Common myeloid progenitor, CD34-positive (primary cell): ENCODE measurements around the gene AHI1.

Experiments used
- CTCF ChIA-PET: fragments of 350-600 bp; sonication (Branson Sonifier 250); formaldehyde crosslinking; loops from one replicate; lab custom pipeline; 2021; ENCODE audit warnings: antibody characterized with exemption; lab: Charles Lee
- POLR2A ChIA-PET: fragments of 350-600 bp; sonication (Branson Sonifier 250); formaldehyde crosslinking; loops from one replicate; lab custom pipeline; 2021; ENCODE audit warnings: antibody characterized with exemption; lab: Charles Lee
- DNase-seq, 3 donors: peaks; one replicate each; pipeline versions ENCODE4 v3.0.0 to v3.0.0-alpha.2; 2013
- H3K27ac ChIP-seq, 2 experiments: 1 replicate in 1 of 2; 2 replicates in 1 of 2; pipeline ENCODE4 v1.7.0; 2013; ENCODE audit warnings: inconsistent platforms in 2 of 2, low read length in 2 of 2, mild to moderate bottlenecking in 2 of 2, low read depth in 1 of 2, moderate library complexity in 1 of 2; ENCODE audit not compliant: severe bottlenecking in 2 of 2, insufficient read depth in 1 of 2, poor library complexity in 1 of 2
- H3K27me3 ChIP-seq, 5 experiments: replicated peaks in 2 of 5; 1 replicate in 3 of 5; 2 replicates in 2 of 5; pipeline versions ENCODE4 v1.6.1 to v1.7.0; 2013; ENCODE audit warnings: low read length in 4 of 5, mild to moderate bottlenecking in 2 of 5, moderate library complexity in 2 of 5, inconsistent platforms in 1 of 5; ENCODE audit not compliant: insufficient read depth in 5 of 5, control insufficient read depth in 4 of 5
- H3K36me3 ChIP-seq, 4 experiments: 1 replicate in 2 of 4; 2 replicates in 2 of 4; pipeline versions ENCODE4 v1.6.1 to v1.7.0; 2013; ENCODE audit warnings: low read length in 3 of 4, control low read depth in 1 of 4, mild to moderate bottlenecking in 1 of 4; ENCODE audit not compliant: control insufficient read depth in 4 of 4, insufficient read depth in 4 of 4
- H3K4me1 ChIP-seq, 4 experiments: 1 replicate in 3 of 4; 2 replicates in 1 of 4; pipeline versions ENCODE4 v1.6.1 to v1.7.1; 2013; ENCODE audit warnings: low read length in 3 of 4, mild to moderate bottlenecking in 3 of 4, control low read depth in 1 of 4, inconsistent platforms in 1 of 4, moderate library complexity in 1 of 4; ENCODE audit not compliant: control insufficient read depth in 4 of 4, insufficient read depth in 4 of 4; ENCODE audit errors: control extremely low read depth in 1 of 4
- H3K4me3 ChIP-seq, 7 experiments: 1 replicate in 4 of 7; 2 replicates in 3 of 7; pipeline versions ENCODE4 v1.5.1 to v1.7.0; 2013; ENCODE audit warnings: mild to moderate bottlenecking in 7 of 7, low read length in 6 of 7, moderate library complexity in 6 of 7, inconsistent platforms in 2 of 7, low read depth in 2 of 7, control low read depth in 1 of 7; ENCODE audit not compliant: insufficient read depth in 4 of 7, control insufficient read depth in 1 of 7; ENCODE audit errors: extremely low read depth in 1 of 7
- H3K9me3 ChIP-seq, 5 experiments: 1 replicate in 4 of 5; 2 replicates in 1 of 5; pipeline versions ENCODE4 v1.6.1 to v1.7.1; 2013; ENCODE audit warnings: low read length in 4 of 5, mild to moderate bottlenecking in 2 of 5, inconsistent platforms in 1 of 5, low read depth in 1 of 5, moderate library complexity in 1 of 5; ENCODE audit not compliant: control insufficient read depth in 4 of 5, insufficient read depth in 2 of 5; ENCODE audit errors: control extremely low read depth in 1 of 5
- WGBS: methylation state at CpG from one replicate; pipeline ENCODE4 v1.1.5; 2013; ENCODE audit not compliant: insufficient coverage; 5-methylcytosine and 5-hydroxymethylcytosine counted together

The AHI1 gene

GRCh38 chr6:135310291-135310690 lies 187.2 kb downstream of the AHI1 start:
- CTCF ChIA-PET = interaction anchor here (1.0 kb wide), 1 partner anchor 10 kb away, joined by 4 read pairs; no protein-coding TSS in a partner anchor
- POLR2A ChIA-PET = no interaction called here

DNA sequence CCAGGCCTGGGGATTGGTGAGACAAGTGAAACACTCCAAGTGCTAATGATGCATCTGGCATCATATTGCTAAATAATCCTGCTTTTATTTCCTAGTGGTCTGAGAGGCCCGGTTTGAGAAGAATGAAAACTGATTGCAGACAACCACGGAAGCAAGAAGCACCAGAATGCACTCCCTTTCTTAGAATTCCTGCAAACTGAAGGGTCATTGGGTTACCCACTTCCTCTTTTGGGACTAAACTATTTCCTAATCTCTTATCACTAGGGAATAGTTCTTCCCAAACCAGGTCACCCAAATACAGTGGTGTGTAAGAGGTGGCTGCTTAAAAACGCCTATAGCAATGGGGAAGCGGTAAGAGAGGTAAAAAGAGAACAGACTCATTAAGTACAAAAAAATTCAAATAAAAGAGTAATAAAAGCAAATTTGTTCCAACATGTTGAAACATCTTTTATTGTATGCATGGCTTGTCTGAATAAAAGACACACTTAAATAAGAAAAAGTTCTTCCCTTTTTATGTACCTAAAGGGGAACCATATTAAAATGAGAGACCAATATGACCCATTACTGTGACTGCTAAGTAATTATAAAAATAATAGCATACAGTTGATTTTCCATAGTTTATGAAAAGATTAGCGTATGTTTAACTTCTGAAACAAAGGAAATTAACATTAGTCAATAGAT lies 190.7 kb downstream of the AHI1 start:
- ChIA-PET POLR2A (no interaction called here), CTCF (interaction anchor here (1.1 kb wide), 2 partner anchors 20 to 26 kb away, joined by 3 read pairs; no protein-coding TSS in a partner anchor)
- no peaks in the 10 kb centered on the region for H3K27me3 ChIP-seq
- no peak overlapping the region for H3K27ac ChIP-seq
- H3K36me3 ChIP-seq = peaks cover 0 to 2% (median 0%) of the 10 kb centered on the region in 4 experiments
- peak in 2 of 3 donors; percentile 29 to 44 for DNase-seq
- peaks cover 0 to 6% (median 0%) of the 10 kb centered on the region in 5 experiments for H3K9me3 ChIP-seq
- H3K4me1 ChIP-seq = peaks cover 3 to 27% (median 19%) of the 10 kb centered on the region in 4 experiments
- peak overlapping the region in 1 of 7 experiments; percentile 19 for H3K4me3 ChIP-seq
- WGBS = 14% methylated on average over 2 of the region's 5 CpGs

More at GRCh38 chr6:135310291-135310690, 187.2 kb downstream of the AHI1 start:
- no peak overlapping the region for H3K4me3 ChIP-seq
- H3K27ac ChIP-seq = no peak overlapping the region
- H3K9me3 ChIP-seq = no peaks in the 10 kb centered on the region
- peaks cover 0 to 2% (median 0%) of the 10 kb centered on the region in 4 experiments for H3K36me3 ChIP-seq
- 20% methylated on average over 1 of the region's 1 CpG for WGBS
- no peaks in the 10 kb centered on the region for H3K27me3 ChIP-seq
- peak in 2 of 3 donors; percentile 48 to 68 for DNase-seq
- H3K4me1 ChIP-seq = peaks cover 6 to 38% (median 27%) of the 10 kb centered on the region in 4 experiments

DNA sequence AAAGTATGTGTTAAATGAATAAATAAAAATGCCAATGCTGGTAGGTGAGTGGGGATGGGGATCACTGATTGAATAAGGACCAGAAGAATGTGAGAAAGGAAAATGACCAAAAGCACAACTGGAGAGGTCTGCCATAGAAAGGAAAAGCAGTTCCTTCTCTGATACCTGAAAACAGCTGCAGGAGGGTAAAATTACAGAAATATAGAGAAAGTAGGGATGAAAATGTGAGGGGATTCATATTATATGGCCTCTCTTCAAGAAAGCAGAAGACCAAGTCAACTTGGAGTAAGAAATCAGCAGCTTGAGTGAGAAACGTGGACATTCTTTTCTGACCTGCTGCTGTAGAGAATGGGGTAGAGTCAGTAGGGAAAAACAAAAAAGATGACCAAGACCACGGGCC lies 191.4 kb downstream of the AHI1 start:
- no peak overlapping the region for H3K27ac ChIP-seq
- 100% methylated on average over 1 of the region's 2 CpGs for WGBS
- H3K9me3 ChIP-seq = peaks cover 0 to 6% (median 0%) of the 10 kb centered on the region in 5 experiments
- no peaks in the 10 kb centered on the region for H3K27me3 ChIP-seq
- no peak overlapping the region for H3K4me3 ChIP-seq
- DNase-seq = no peak
- peaks cover 5 to 29% (median 21%) of the 10 kb centered on the region in 4 experiments for H3K4me1 ChIP-seq
- POLR2A ChIA-PET = no interaction called here
- CTCF ChIA-PET = interaction anchor here (1.1 kb wide), 1 partner anchor 19 kb away, joined by 3 read pairs; no protein-coding TSS in a partner anchor
- H3K36me3 ChIP-seq = no peaks in the 10 kb centered on the region

GRCh38 chr6:135305684-135306083 lies 191.9 kb downstream of the AHI1 start:
- H3K36me3 ChIP-seq = no peaks in the 10 kb centered on the region
- H3K27ac ChIP-seq = no peak overlapping the region
- no CpG with 5 or more reads among the region's 1 CpG for WGBS
- ChIA-PET POLR2A (no interaction called here), CTCF (interaction anchor here (1.1 kb wide), 1 partner anchor 19 kb away, joined by 3 read pairs; no protein-coding TSS in a partner anchor)
- H3K4me1 ChIP-seq = peaks cover 5 to 33% (median 20%) of the 10 kb centered on the region in 4 experiments
- DNase-seq = no peak
- no peak overlapping the region for H3K4me3 ChIP-seq
- H3K9me3 ChIP-seq = peaks cover 0 to 6% (median 0%) of the 10 kb centered on the region in 5 experiments
- H3K27me3 ChIP-seq = no peaks in the 10 kb centered on the region

DNA sequence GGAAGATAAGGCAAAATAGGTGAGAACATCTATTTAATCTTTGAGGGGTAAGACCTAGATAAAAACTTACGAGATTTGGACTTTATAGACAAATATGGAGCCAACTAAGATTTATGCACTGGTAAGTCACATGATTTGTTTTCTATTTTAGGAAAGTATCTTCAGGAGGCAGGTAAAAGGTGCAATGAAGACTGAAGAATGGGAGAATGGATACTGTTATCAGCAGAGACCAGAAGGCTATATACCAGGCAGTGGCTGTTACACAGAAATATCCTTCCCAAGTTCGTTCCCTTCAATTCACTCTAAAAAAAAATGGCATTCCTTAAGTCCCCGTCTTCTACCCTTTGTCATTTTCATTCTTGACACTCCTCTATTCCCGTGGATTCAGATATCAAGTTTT lies 192.7 kb downstream of the AHI1 start:
- peaks cover 9 to 31% (median 18%) of the 10 kb centered on the region in 4 experiments for H3K4me1 ChIP-seq
- ChIA-PET POLR2A (no interaction called here), CTCF (no interaction called here)
- 100% methylated on average over 1 of the region's 4 CpGs for WGBS
- H3K4me3 ChIP-seq = no peak overlapping the region
- H3K27ac ChIP-seq = no peak overlapping the region
- H3K9me3 ChIP-seq = peaks cover 0 to 6% (median 0%) of the 10 kb centered on the region in 5 experiments
- no peak for DNase-seq
- H3K27me3 ChIP-seq = no peaks in the 10 kb centered on the region
- no peaks in the 10 kb centered on the region for H3K36me3 ChIP-seq

GRCh38 chr6:135301304-135301703 lies 196.2 kb downstream of the AHI1 start:
- peaks cover 6 to 20% (median 12%) of the 10 kb centered on the region in 4 experiments for H3K4me1 ChIP-seq
- H3K36me3 ChIP-seq = peaks cover 0 to 2% (median 0%) of the 10 kb centered on the region in 4 experiments
- H3K4me3 ChIP-seq = no peak overlapping the region
- DNase-seq = no peak
- H3K27me3 ChIP-seq = no peaks in the 10 kb centered on the region
- ChIA-PET CTCF (interaction anchor here (1.0 to 1.4 kb wide), 2 partner anchors 9 to 21 kb away, joined by 4 read pairs; no protein-coding TSS in a partner anchor), POLR2A (no interaction called here)
- peaks cover 0 to 6% (median 0%) of the 10 kb centered on the region in 5 experiments for H3K9me3 ChIP-seq
- no peak overlapping the region for H3K27ac ChIP-seq

GRCh38 chr6:135300576-135300975 lies 197.0 kb downstream of the AHI1 start:
- Histone ChIP-seq H3K27me3 (no peaks in the 10 kb centered on the region), H3K36me3 (peaks cover 0 to 2% (median 0%) of the 10 kb centered on the region in 4 experiments), H3K4me1 (peaks cover 6 to 13% (median 6%) of the 10 kb centered on the region in 4 experiments), H3K4me3 (no peak overlapping the region), H3K27ac (no peak overlapping the region), H3K9me3 (peaks cover 0 to 6% (median 0%) of the 10 kb centered on the region in 5 experiments)
- ChIA-PET POLR2A (no interaction called here), CTCF (interaction anchor here (1.0 to 1.4 kb wide), 3 partner anchors 10 to 22 kb away, joined by 3 to 4 read pairs (median 4); no protein-coding TSS in a partner anchor)
- DNase-seq = no peak
